HCT116 (cell line): Measurements from ENCODE around the gene PLEK. TPM values are rescaled to one million over a fixed set of nuclear protein-coding genes. Genes with fewer than 3 reads are reported as not detected.

Source experiments
- ATAC-seq: fragments of 200-7000 bp; cut with Tn5 transposase; 2 replicates; pipeline ENCODE4 v1.9.1; 2020; ENCODE audit warnings: mild to moderate bottlenecking, moderate library complexity
- BruUV-seq: library from RNA; stranded (reverse); fragments of 400-500 nt; replicated peaks from 2 replicates; lab custom pipeline; 2021; lab: Mats Ljungman, UMichigan
- CTCF ChIA-PET: fragments of 300-600 bp; sonication (Branson Sonifier 250); formaldehyde crosslinking; loops from one replicate; lab custom pipeline; 2021; ENCODE audit warnings: antibody characterized with exemption; lab: Charles Lee
- POLR2A ChIA-PET: fragments of 300-600, 350-600 bp; sonication (Branson Sonifier 250); formaldehyde crosslinking; loops from one replicate; lab custom pipeline; 2021; ENCODE audit warnings: antibody characterized with exemption; lab: Charles Lee
- RAD21 ChIA-PET, 2 experiments: fragments of 300-600 bp; sonication (Branson Sonifier 250); formaldehyde crosslinking; loops; one replicate each; lab custom pipeline; 2023; ENCODE audit warnings: low total read pairs in 2 of 2; ENCODE audit not compliant: uncharacterized antibody in 2 of 2, unreplicated experiment in 2 of 2, low non-redundant PET in 1 of 2; lab: Charles Lee
- DNase-seq: peaks from one replicate; pipeline ENCODE4 v3.0.0-alpha.2; 2010; ENCODE audit warnings: low read depth, low spot score
- H2AFZ ChIP-seq: fragments of 200-600 bp; shearing (Covaris generic), sonication (generic); 2 replicates; pipeline ENCODE4 v1.6.1; 2017; ENCODE audit warnings: low read depth, mixed run types, mixed read lengths, antibody characterized with exemption, low read length; ENCODE audit not compliant: poor library complexity, severe bottlenecking
- H3K27ac ChIP-seq: 2 replicates; pipeline ENCODE4 v1.5.1; 2012; ENCODE audit warnings: low read depth, low read length
- H3K27me3 ChIP-seq: fragments of 200-600 bp; sonication (generic); 2 replicates; pipeline ENCODE4 v1.6.1; 2016; ENCODE audit warnings: mixed run types, low read length, mixed read lengths; ENCODE audit not compliant: insufficient read depth
- H3K36me3 ChIP-seq, 2 experiments: fragments of 200-500 bp in 1 of 2; fragments of 200-600 bp in 1 of 2; sonication (Bioruptor generic) in 1 of 2; sonication (generic) in 1 of 2; 2 replicates each; pipeline versions ENCODE4 v1.5.1 to v1.6.1; 2014 to 2016; ENCODE audit warnings: low read length in 2 of 2, inconsistent platforms in 1 of 2, mixed read lengths in 1 of 2, mixed run types in 1 of 2; ENCODE audit not compliant: insufficient read depth in 2 of 2, control insufficient read depth in 1 of 2
- H3K4me1 ChIP-seq, 2 experiments: fragments of 200-600 bp in 1 of 2; sonication (generic) in 1 of 2; 2 replicates each; pipeline versions ENCODE4 v1.5.1 to v1.6.1; 2012 to 2017; ENCODE audit warnings: low read length in 2 of 2, inconsistent platforms in 1 of 2, mild to moderate bottlenecking in 1 of 2, mixed read lengths in 1 of 2, mixed run types in 1 of 2, moderate library complexity in 1 of 2; ENCODE audit not compliant: insufficient read depth in 2 of 2, control insufficient read depth in 1 of 2
- H3K4me2 ChIP-seq: fragments of 200-600 bp; sonication (generic); 2 replicates; pipeline ENCODE4 v1.6.1; 2017; ENCODE audit warnings: mixed run types, low read length, mixed read lengths
- H3K4me3 ChIP-seq, 2 experiments: fragments of 200-600 bp in 1 of 2; sonication (generic) in 1 of 2; replicated peaks in 1 of 2; 2 replicates each; pipeline ENCODE4 v1.5.1; 2011 to 2016; ENCODE audit warnings: low read length in 2 of 2, control low read depth in 1 of 2, low read depth in 1 of 2, mild to moderate bottlenecking in 1 of 2, mixed read lengths in 1 of 2, mixed run types in 1 of 2
- H3K79me2 ChIP-seq: fragments of 200-600 bp; sonication (generic); 2 replicates; pipeline ENCODE4 v1.6.1; 2017; ENCODE audit warnings: mild to moderate bottlenecking, mixed run types, low read length, moderate library complexity, mixed read lengths; ENCODE audit not compliant: insufficient read depth
- H3K9ac ChIP-seq: fragments of 200-600 bp; sonication (generic); 2 replicates; pipeline ENCODE4 v1.6.1; 2016; ENCODE audit warnings: low read length, mixed read lengths
- H3K9me2 ChIP-seq: fragments of 200-600 bp; sonication (generic), shearing (Covaris generic); 2 replicates; pipeline ENCODE4 v1.6.1; 2017; ENCODE audit warnings: mixed run types, mild to moderate bottlenecking, moderate library complexity; ENCODE audit not compliant: insufficient read depth
- H3K9me3 ChIP-seq, 2 experiments: fragments of 200-500 bp in 1 of 2; fragments of 200-600 bp in 1 of 2; sonication (Bioruptor generic) in 1 of 2; sonication (generic) in 1 of 2; 2 replicates each; pipeline ENCODE4 v1.6.1; 2014 to 2017; ENCODE audit warnings: low read length in 2 of 2, mixed read lengths in 2 of 2, inconsistent platforms in 1 of 2, low read depth in 1 of 2, mild to moderate bottlenecking in 1 of 2, mixed run types in 1 of 2, moderate library complexity in 1 of 2; ENCODE audit not compliant: control insufficient read depth in 1 of 2, insufficient read depth in 1 of 2
- H4K20me1 ChIP-seq: fragments of 200-600 bp; sonication (generic), shearing (Covaris generic); 2 replicates; pipeline ENCODE4 v1.6.1; 2017; ENCODE audit warnings: mixed run types, mild to moderate bottlenecking, moderate library complexity; ENCODE audit not compliant: insufficient read depth
- CBX3 ChIP-seq: IDR thresholded peaks from 2 replicates; pipeline ENCODE4 v1.6.1; 2012; ENCODE audit warnings: low read depth
- EGR1 ChIP-seq: IDR thresholded peaks from 2 replicates; pipeline ENCODE4 v1.6.1; 2012; ENCODE audit warnings: low read depth
- FOSL1 ChIP-seq: IDR thresholded peaks from 2 replicates; pipeline ENCODE4 v1.6.1; 2012; ENCODE audit warnings: low read depth
- JUND ChIP-seq: IDR thresholded peaks from 2 replicates; pipeline ENCODE4 v1.6.1; 2012
- POLR2A ChIP-seq: IDR thresholded peaks from 2 replicates; pipeline ENCODE4 v1.7.0; 2011; ENCODE audit warnings: borderline replicate concordance; ENCODE audit not compliant: insufficient read depth, insufficient read length; ENCODE audit errors: extremely low read depth
- RAD21 ChIP-seq: IDR thresholded peaks from 2 replicates; pipeline ENCODE4 v1.6.1; 2012; ENCODE audit warnings: low read depth, mild to moderate bottlenecking
- SIN3A ChIP-seq: IDR thresholded peaks from 2 replicates; pipeline ENCODE4 v1.6.1; 2012; ENCODE audit warnings: low read depth
- TCF7L2 ChIP-seq: IDR thresholded peaks from 2 replicates; pipeline ENCODE4 v1.7.0; 2011; ENCODE audit warnings: borderline replicate concordance, inconsistent platforms; ENCODE audit not compliant: insufficient read depth, insufficient read length; ENCODE audit errors: extremely low read depth
- ZNF274 ChIP-seq: fragments of 200-500 bp; sonication (Bioruptor generic); IDR thresholded peaks from 2 replicates; pipeline ENCODE4 v1.6.1; 2014; ENCODE audit warnings: mild to moderate bottlenecking, low read depth, low read length, inconsistent platforms
- intact Hi-C: fragments of 100-400 bp; cut with micrococcal nuclease; formaldehyde crosslinking; loops from 2 replicates; pipeline ENCODE4 v1.10.0; 2022
- total RNA-seq: library from RNA; stranded (reverse); gene quantifications from one replicate; pipeline ENCODE4 v1.2.1, GENCODE V29; 2021; ENCODE audit not compliant: unreplicated experiment
- TF ChIP-seq, protein P1 (sequence below): IDR thresholded peaks from 2 replicates; pipeline ENCODE4 v1.6.1; 2011; ENCODE audit warnings: mild to moderate bottlenecking, low read length, moderate library complexity; ENCODE audit not compliant: insufficient replicate concordance; ENCODE audit errors: extremely low read depth
- TF ChIP-seq, protein P2 (sequence below): IDR thresholded peaks from 2 replicates; pipeline ENCODE4 v1.6.1; 2012
- TF ChIP-seq, protein P3 (sequence below), 3 experiments: fragments of 200-600 bp in 1 of 3; sonication (generic) in 1 of 3; IDR thresholded peaks in 2 of 3; conservative IDR thresholded peaks in 1 of 3; 2 replicates each; pipeline ENCODE4 v1.5.1; 2012 to 2017; ENCODE audit warnings: low read depth in 2 of 3, low read length in 2 of 3, antibody characterized with exemption in 1 of 3, borderline replicate concordance in 1 of 3, control low read depth in 1 of 3, mild to moderate bottlenecking in 1 of 3, mixed read lengths in 1 of 3, mixed run types in 1 of 3, moderate library complexity in 1 of 3; ENCODE audit not compliant: insufficient read depth in 1 of 3

The PLEK gene
- total RNA-seq, 1 experiment from 2014 or later: 0.22 TPM

DNA sequence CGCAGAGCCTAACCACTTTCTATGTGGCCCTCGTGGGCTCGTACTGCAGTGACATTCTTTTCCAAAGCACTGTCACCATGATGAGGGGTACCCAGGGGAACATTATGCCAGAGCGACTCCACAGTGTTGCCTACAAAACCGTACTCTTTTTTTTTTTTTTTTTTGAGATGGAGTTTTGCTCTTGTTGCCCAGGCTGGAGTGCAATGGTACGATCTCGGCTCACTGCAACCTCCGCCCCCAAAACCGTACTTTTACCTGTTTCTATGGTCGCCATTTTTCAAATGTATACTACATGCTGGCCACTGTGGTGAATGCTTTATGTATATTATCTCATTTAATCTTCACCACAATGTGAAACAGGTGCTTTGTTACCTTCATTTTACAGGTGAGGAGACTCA is 4.3 kb downstream of the PLEK start:
- CTCF ChIA-PET: no interaction called here
- Histone ChIP-seq H3K27ac (no peak overlapping the region), H3K9me2 (no peaks in the 10 kb centered on the region), H3K4me2 (no peak overlapping the region), H3K27me3 (no peaks in the 10 kb centered on the region), H3K36me3 (no peaks in the 10 kb centered on the region), H3K9ac (no peak overlapping the region), H3K4me3 (no peak overlapping the region), H3K4me1 (no peaks in the 10 kb centered on the region), H3K79me2 (no peaks in the 10 kb centered on the region), H3K9me3 (no peaks in the 10 kb centered on the region), H2AFZ (no peak overlapping the region), H4K20me1 (no peaks in the 10 kb centered on the region)
- BruUV-seq: no TSS peak
- POLR2A ChIA-PET: no interaction called here
- intact Hi-C loops: no loop called here
- DNase-seq (no peak), ATAC-seq (no peak)
- TF ChIP-seq TCF7L2 (no peak), POLR2A (no peak), RAD21 (no peak), ZNF274 (no peak), SIN3A (no peak), FOSL1 (no peak), CBX3 (no peak), EGR1 (no peak), JUND (no peak)
- TF ChIP-seq, protein P1, sequence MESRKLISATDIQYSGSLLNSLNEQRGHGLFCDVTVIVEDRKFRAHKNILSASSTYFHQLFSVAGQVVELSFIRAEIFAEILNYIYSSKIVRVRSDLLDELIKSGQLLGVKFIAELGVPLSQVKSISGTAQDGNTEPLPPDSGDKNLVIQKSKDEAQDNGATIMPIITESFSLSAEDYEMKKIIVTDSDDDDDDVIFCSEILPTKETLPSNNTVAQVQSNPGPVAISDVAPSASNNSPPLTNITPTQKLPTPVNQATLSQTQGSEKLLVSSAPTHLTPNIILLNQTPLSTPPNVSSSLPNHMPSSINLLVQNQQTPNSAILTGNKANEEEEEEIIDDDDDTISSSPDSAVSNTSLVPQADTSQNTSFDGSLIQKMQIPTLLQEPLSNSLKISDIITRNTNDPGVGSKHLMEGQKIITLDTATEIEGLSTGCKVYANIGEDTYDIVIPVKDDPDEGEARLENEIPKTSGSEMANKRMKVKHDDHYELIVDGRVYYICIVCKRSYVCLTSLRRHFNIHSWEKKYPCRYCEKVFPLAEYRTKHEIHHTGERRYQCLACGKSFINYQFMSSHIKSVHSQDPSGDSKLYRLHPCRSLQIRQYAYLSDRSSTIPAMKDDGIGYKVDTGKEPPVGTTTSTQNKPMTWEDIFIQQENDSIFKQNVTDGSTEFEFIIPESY: no peak
- TF ChIP-seq, protein P2, sequence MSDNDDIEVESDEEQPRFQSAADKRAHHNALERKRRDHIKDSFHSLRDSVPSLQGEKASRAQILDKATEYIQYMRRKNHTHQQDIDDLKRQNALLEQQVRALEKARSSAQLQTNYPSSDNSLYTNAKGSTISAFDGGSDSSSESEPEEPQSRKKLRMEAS: no peak
- TF ChIP-seq, protein P3, sequence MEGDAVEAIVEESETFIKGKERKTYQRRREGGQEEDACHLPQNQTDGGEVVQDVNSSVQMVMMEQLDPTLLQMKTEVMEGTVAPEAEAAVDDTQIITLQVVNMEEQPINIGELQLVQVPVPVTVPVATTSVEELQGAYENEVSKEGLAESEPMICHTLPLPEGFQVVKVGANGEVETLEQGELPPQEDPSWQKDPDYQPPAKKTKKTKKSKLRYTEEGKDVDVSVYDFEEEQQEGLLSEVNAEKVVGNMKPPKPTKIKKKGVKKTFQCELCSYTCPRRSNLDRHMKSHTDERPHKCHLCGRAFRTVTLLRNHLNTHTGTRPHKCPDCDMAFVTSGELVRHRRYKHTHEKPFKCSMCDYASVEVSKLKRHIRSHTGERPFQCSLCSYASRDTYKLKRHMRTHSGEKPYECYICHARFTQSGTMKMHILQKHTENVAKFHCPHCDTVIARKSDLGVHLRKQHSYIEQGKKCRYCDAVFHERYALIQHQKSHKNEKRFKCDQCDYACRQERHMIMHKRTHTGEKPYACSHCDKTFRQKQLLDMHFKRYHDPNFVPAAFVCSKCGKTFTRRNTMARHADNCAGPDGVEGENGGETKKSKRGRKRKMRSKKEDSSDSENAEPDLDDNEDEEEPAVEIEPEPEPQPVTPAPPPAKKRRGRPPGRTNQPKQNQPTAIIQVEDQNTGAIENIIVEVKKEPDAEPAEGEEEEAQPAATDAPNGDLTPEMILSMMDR (IDR thresholded peaks at IDR 0.05 in 2 of 3, conservative IDR thresholded peaks at IDR 0.05 in 1 of 3; ENCODE audit: borderline replicate concordance in 1 of 3, insufficient read depth in 1 of 3, low read depth in 2 of 3, low read length in 2 of 3): no peak
- RAD21 ChIA-PET: no interaction called here
